NCI-H2196 (cell line): ENCODE results near the gene NKIRAS1.
"Not testable (repeated sequence)": the region's sequence is repeated elsewhere in the genome, so short reads cannot be mapped to it uniquely, and the experiment has no call there.

ENCODE experiments used
- DNase-seq: peaks from one replicate; lab custom pipeline; 2025; ENCODE audit not compliant: unreplicated experiment; lab: John Stamatoyannopoulos, UW

NKIRAS1 gene

GRCh38 chr3:23941440-23941839, 24.6 kb upstream of the NKIRAS1 start:
- DNase-seq, result no peak

GRCh38 chr3:23940775-23941174, 24.0 kb upstream of the NKIRAS1 start:
- DNase-seq, result no peak

DNA sequence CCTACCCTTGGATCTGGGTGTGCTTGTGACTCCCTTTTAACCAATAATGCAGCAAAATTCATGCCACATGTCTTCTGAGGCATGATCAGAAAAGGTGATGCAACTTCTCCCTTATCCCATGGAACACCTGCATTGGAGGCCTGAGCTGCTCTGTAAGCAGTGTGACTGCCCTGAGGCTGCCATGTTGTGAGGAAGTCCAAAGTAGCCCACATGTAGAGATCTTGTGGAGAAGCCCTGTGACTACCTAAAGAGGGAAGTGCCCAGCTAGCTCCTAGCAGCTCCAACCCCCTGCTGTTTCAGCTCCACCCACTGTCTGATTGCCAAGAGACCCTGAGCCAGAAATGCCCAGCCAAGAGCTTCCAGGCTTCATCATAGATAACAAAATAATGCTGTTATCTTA, 21.9 kb upstream of the NKIRAS1 start:
- no peak for DNase-seq

- no peak for DNase-seq
Observed at GRCh38 chr3:23937296-23937695, 20.5 kb upstream of the NKIRAS1 start.

- DNase-seq, result no peak
Observed at GRCh38 chr3:23934253-23934652, 17.5 kb upstream of the NKIRAS1 start.

DNA sequence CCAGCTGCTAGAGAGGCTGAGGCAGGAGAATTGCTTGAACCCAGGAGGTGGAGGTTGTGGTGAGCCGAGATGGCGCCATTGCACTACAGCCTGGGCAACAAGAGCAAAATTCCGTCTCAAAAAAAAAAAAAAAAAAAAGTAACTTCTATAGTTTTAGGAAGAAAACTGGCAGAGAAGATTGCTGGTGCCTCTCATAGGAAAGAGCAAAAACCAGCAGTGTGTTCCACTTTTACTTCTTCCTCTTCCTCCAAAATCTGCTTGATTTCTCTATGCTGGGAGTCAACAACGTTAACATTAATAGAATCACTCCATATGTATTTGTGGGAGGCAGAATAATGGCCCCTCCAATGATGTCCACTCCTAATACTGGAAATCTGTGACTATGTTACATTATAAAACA, 15.8 kb upstream of the NKIRAS1 start:
- DNase-seq, result no peak

- no peak for DNase-seq
Observed at GRCh38 chr3:23931597-23931996, 14.8 kb upstream of the NKIRAS1 start.

DNA sequence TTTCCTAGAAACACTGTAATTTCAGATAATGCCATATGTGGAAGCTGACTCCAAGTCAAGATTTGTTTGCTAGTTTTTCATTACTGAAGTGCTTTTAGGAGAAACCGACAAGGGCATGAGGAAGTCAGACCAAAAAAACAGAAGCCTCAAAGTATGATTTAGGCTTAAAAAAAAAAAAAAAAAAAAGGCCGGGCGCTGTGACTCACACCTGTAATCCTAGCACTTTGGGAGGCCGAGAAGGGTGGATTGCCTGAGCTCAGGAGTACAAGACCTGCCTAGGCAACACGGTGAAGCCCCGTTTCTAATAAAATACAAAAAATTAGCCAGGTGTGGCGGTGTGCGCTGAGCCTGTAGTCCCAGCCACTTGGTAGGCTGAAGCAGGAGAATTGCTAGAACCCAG, 11.7 kb upstream of the NKIRAS1 start:
- DNase-seq, result no peak

- no peak for DNase-seq
Observed at GRCh38 chr3:23926736-23927135, 9.9 kb upstream of the NKIRAS1 start.

DNA sequence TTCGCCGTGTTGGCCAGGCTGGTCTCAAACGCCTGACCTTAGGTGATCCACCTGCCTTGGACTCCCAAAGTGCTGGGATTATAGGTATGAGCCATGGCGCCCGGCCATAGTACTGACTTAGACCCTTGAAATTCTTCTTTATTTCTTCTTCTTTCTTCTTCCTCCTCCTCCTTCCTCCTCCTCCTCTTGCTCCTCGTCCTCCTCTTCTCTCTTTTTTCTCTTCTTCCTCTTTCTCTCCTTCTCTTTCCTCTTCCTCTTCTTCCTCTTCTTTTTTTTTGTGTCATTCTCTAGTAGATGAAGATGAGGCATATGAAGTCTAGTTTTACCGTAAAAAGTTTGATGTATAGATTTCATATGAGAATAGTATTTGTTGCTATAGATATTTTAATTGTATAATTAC, 9.5 kb upstream of the NKIRAS1 start:
- DNase-seq, result no peak

- no peak for DNase-seq
Observed at GRCh38 chr3:23923786-23924185, 7.0 kb upstream of the NKIRAS1 start.

DNA sequence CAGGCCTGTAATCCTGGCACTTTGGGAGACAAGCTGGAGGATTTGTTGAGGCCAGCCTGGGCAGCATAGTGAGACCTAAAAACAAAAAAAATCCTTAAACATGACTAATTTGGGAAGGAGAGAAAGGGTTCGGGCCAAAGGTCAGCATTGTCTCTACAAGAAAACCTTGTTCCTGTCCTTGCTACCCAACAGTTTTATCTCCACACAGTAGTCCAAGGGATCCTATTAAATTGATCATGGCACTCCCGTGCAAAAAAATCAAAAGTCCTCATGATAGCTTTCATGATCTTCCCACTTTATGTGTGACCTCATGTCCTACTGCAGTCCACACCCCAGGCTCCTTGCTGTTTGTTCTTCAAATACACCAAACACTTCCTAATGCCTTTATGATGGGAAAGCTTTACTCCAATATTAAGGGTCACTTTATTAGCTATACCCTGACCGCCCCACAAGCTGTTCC, 4.3 kb upstream of the NKIRAS1 start:
- DNase-seq, result no peak

DNA sequence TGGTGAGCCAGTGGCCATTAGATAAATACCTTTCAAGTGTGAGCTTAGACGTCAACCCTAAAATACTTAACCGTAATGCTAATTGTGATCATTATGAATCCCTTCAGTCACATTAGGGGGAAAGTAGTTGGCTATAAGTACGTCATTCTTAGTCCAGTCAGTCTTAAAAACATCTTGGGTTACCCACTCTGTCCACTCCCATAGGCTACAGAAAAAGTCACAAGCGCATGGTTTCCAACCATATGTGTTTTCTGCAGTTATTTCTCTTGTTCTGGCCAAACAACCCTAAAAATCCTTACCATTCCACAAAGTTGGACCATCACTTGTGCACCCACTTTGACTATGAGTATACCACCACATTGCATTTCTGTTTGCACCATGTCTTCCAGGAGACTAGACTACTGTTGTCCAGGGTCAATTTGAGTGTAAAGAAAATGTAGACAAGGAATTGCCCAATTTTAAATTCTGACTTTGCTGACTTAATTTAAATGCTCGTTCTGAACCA, 3.4 kb upstream of the NKIRAS1 start:
- DNase-seq, result no peak

DNA sequence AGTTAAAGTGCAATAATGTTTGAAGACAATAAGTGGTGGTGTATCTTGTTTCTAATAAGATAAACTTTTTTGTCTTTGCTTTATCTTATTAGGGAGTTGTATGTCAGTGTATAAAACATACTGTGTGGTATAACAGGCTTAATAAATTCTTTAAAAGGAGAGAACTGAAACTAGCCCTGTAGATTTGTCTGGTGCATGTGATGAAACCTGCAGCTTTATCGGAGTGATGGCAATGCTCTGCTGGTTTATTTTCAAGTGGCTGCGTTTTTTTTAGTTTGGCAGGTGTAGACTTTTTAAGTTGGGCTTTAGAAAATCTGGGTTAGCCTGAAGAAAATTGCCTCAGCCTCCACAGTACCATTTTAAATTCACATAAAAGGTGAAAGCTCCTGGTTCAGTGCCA, 2.8 kb upstream of the NKIRAS1 start:
- no peak for DNase-seq

- DNase-seq, result not testable (repeated sequence)
Observed at GRCh38 chr3:23918331-23918730, 1.5 kb upstream of the NKIRAS1 start.

DNA sequence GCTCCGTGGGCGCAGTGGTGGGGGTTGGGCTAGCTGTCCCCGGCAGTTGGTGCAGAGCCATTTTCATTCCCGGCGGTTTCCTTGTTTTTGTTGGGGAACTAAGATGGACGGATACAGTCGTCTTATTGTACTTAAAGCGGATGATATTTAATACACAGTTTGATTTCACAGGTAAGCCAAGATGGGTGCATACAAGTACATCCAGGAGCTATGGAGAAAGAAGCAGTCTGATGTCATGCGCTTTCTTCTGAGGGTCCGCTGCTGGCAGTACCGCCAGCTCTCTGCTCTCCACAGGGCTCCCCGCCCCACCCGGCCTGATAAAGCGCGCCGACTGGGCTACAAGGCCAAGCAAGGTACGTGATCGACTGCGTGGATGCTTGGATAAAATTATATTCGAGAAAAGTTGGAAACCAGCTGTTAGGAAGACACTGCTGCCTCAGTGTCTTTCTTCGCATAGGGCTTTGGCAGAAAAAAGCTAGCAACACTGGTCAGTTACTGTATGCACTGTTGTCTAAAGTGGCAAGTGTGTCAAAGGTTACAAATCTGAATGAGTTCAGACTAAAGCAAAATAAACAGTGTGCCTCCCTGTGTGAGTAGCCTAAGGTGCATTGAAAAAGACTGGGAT, 1.0 kb upstream of the NKIRAS1 start:
- peak; percentile 20 for DNase-seq

DNA sequence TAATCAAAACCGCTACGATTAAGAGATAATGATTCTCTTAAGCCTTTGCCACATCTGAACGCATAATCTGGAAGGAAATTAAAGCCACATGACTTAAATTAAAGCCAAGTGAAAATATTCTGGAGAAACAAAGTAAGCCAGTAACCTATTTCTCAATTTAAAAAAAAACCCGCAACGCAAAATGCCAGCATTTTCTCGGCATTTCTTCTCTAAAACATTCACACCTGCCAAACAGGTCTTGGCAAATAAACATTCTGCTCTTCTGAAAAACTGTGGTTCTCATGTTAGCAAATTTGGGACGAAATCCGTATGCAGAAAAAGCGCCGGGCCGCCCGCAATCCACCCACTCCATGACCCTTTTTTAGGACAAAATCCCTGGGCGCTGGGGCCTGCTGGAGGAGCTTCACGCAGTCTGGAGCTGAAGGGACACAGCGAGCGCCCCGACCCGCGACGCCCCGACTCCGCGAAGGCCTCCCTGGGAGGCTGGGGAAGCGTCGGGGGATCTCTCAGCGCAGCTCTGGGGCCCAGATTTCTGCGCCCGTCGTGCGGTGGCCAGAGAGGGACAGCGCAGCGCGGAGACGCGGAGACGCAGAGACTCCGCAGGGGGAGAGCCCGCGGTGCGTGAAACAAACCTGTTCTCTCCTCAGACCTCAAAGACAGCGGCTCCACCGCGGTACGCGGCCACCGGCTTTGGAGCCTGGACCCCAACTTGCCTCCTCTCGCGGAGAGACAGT, 471 bp downstream of the NKIRAS1 start:
- no peak for DNase-seq

DNA sequence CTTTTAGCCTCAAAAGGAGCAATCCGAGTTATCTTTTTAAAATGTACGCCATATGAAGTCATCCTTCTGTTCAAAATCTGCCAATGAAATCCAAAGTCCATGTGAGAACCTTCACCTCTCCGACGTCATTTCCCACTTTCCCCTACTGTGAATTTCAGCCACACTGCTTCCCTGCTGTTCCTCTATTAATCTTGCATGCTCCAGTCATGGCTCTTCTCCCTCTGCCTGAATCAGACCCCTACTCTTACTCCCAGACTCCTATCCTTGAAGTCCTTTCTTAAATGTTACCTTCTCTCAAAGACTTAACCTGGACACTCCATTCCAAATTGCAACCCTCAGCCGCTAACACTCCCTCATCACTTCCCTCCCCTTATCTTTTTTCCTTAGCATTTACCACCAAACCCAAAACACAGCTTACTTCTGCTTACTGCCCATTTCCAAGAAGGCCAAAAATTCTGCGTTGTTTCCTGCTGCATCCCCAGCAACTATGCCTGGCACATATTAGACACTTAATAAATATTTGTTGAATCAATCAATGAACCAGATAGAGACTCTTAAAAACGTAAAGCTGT, 1.2 kb downstream of the NKIRAS1 start:
- DNase-seq, result no peak

- DNase-seq, result no peak
Observed at GRCh38 chr3:23913873-23914743, 2.7 kb downstream of the NKIRAS1 start.

- DNase-seq, result no peak
Observed at GRCh38 chr3:23913182-23913581, 3.6 kb downstream of the NKIRAS1 start.

DNA sequence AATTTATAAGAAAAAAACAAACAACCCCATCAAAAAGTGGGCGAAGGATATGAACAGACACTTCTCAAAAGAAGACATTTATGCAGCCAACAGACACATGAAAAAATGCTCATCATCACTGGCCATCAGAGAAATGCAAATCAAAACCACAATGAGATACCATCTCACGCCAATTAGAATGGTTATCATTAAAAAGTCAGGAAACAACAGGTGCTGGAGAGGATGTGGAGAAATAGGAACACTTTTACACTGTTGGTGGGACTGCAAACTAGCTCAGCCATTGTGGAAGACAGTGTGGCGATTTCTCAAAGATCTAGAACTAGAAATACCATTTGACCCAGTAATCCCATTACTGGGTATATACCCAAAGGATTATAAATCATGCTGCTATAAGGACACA, 4.5 kb downstream of the NKIRAS1 start:
- not testable (repeated sequence) for DNase-seq
